Lung (tissue), 12 donors: ENCODE measurements around the gene SPATA3. TPM values are rescaled to one million over a fixed set of nuclear protein-coding genes. Genes with fewer than 3 reads are reported as not detected.

Experiments
- ATAC-seq: fragments of 200-7000 bp; cut with Tn5 transposase; one replicate; pipeline ENCODE4 v1.9.1; 2020; ENCODE audit warnings: moderate number of reproducible peaks; ENCODE audit not compliant: insufficient read depth, low FRiP score
- DNase-seq, 3 donors: peaks; one replicate each; pipeline ENCODE4 v3.0.0-alpha.2; 2013 to 2017
- H3K27ac ChIP-seq, 2 donors: one replicate each; pipeline ENCODE4 v1.5.1; 2013; ENCODE audit warnings: mild to moderate bottlenecking in 2 of 2, moderate library complexity in 2 of 2, control low read depth in 1 of 2, inconsistent platforms in 1 of 2, low read depth in 1 of 2, low read length in 1 of 2
- H3K27me3 ChIP-seq, 3 donors: one replicate each; pipeline ENCODE4 v1.5.1; 2013; ENCODE audit warnings: low read length in 2 of 3; ENCODE audit not compliant: control insufficient read depth in 3 of 3, insufficient read depth in 3 of 3
- H3K36me3 ChIP-seq, 4 donors: one replicate each; pipeline ENCODE4 v1.5.1; 2013; ENCODE audit warnings: low read length in 4 of 4, mild to moderate bottlenecking in 1 of 4, moderate library complexity in 1 of 4; ENCODE audit not compliant: control insufficient read depth in 4 of 4, insufficient read depth in 4 of 4
- H3K4me1 ChIP-seq, 5 donors: one replicate each; pipeline ENCODE4 v1.5.1; 2013; ENCODE audit warnings: low read length in 5 of 5, mild to moderate bottlenecking in 2 of 5, moderate library complexity in 1 of 5; ENCODE audit not compliant: control insufficient read depth in 5 of 5, insufficient read depth in 5 of 5
- H3K4me3 ChIP-seq: one replicate; pipeline ENCODE4 v1.5.1; 2013; ENCODE audit warnings: mild to moderate bottlenecking, control low read depth, moderate library complexity
- H3K9ac ChIP-seq, 2 donors: one replicate each; pipeline ENCODE4 v1.5.1; 2013; ENCODE audit warnings: low read length in 2 of 2, control low read depth in 1 of 2; ENCODE audit not compliant: insufficient read depth in 1 of 2
- H3K9me3 ChIP-seq, 4 donors: one replicate each; pipeline ENCODE4 v1.5.1; 2013; ENCODE audit warnings: low read length in 3 of 4, mild to moderate bottlenecking in 1 of 4, moderate library complexity in 1 of 4; ENCODE audit not compliant: control insufficient read depth in 4 of 4, insufficient read depth in 3 of 4
- CTCF ChIP-seq: IDR thresholded peaks from 2 replicates; pipeline ENCODE4 v1.5.1; 2012; ENCODE audit warnings: mild to moderate bottlenecking; ENCODE audit errors: control extremely low read depth, extremely low read depth
- WGBS, 2 donors: extraction: QIAGEN DNeasy Blood & Tissue Kit; methylation state at CpG; one replicate each; pipeline ENCODE4 v1.1.7; 2013; 5-methylcytosine and 5-hydroxymethylcytosine counted together
- polyA plus RNA-seq, 2 donors: library from polyadenylated mRNA; stranded (reverse); fragments of 200-250 nt; gene quantifications; one replicate each; pipeline ENCODE4 v1.2.1, GENCODE V29; 2013
- total RNA-seq, 2 donors: library from RNA; depleted of rRNA in 1 of 2; stranded (reverse); fragments of >200 nt in 1 of 2; gene quantifications; one replicate each; pipeline ENCODE4 v1.2.1, GENCODE V29; 2014 to 2021
- donor health status: control.
- donor health status: control.
- donor health status: Bipolar disorder and iron deficiency.
- donor health status: healthy.
- donor health status: DM: yes; HTN: yes; CAD: no.

SPATA3 gene
- total and polyA plus RNA-seq, 4 donors: not detected

- Histone ChIP-seq H3K9me3 (no peaks in the 10 kb centered on the region), H3K9ac (no peak overlapping the region), H3K27me3 (peaks cover 0 to 2% (median 0%) of the 10 kb centered on the region in 3 donors), H3K4me3 (no peak overlapping the region), H3K36me3 (no peaks in the 10 kb centered on the region), H3K27ac (no peak overlapping the region), H3K4me1 (no peaks in the 10 kb centered on the region)
- TF ChIP-seq CTCF: no peak
- ATAC-seq (no peak), DNase-seq (no peak)
- 39 to 94% methylated on average over 2 of the region's 2 CpGs for WGBS, 2 donors
Observed at GRCh38 chr2:231010201-231010730, 14.3 kb downstream of the SPATA3 start.

GRCh38 chr2:231011526-231011925 lies 15.6 kb downstream of the SPATA3 start:
- no peak for TF ChIP-seq CTCF
- Histone ChIP-seq H3K36me3 (no peaks in the 10 kb centered on the region), H3K9me3 (no peaks in the 10 kb centered on the region), H3K9ac (no peak overlapping the region), H3K4me3 (no peak overlapping the region), H3K27me3 (no peaks in the 10 kb centered on the region), H3K4me1 (no peaks in the 10 kb centered on the region), H3K27ac (no peak overlapping the region)
- 56 to 57% methylated on average over 2 of the region's 2 CpGs for WGBS, 2 donors
- DNase-seq: no peak
- ATAC-seq: no peak

- Histone ChIP-seq H3K9ac (no peak overlapping the region), H3K27ac (no peak overlapping the region), H3K4me3 (no peak overlapping the region), H3K36me3 (no peaks in the 10 kb centered on the region), H3K4me1 (no peaks in the 10 kb centered on the region), H3K27me3 (no peaks in the 10 kb centered on the region), H3K9me3 (no peaks in the 10 kb centered on the region)
- WGBS, 2 donors: 69 to 85% methylated on average over 3 of the region's 3 CpGs
- DNase-seq: no peak
- TF ChIP-seq CTCF: no peak
- ATAC-seq: no peak
Observed at GRCh38 chr2:231012463-231012862, 16.5 kb downstream of the SPATA3 start.

- Histone ChIP-seq H3K4me3 (no peak overlapping the region), H3K4me1 (no peaks in the 10 kb centered on the region), H3K9ac (no peak overlapping the region), H3K9me3 (no peaks in the 10 kb centered on the region), H3K27ac (no peak overlapping the region), H3K36me3 (no peaks in the 10 kb centered on the region), H3K27me3 (no peaks in the 10 kb centered on the region)
- 28 to 35% methylated on average over 3 of the region's 3 CpGs for WGBS, 2 donors
- ATAC-seq (no peak), DNase-seq (no peak)
- TF ChIP-seq CTCF: no peak
Observed at GRCh38 chr2:231013820-231014219, 17.9 kb downstream of the SPATA3 start.
